Measurements from ENCODE around the gene TUBAL3.

GRCh38 chr10:5354068-5354467 lies 50.6 kb downstream of the TUBAL3 start:
- TF ChIP-seq, protein P1, sequence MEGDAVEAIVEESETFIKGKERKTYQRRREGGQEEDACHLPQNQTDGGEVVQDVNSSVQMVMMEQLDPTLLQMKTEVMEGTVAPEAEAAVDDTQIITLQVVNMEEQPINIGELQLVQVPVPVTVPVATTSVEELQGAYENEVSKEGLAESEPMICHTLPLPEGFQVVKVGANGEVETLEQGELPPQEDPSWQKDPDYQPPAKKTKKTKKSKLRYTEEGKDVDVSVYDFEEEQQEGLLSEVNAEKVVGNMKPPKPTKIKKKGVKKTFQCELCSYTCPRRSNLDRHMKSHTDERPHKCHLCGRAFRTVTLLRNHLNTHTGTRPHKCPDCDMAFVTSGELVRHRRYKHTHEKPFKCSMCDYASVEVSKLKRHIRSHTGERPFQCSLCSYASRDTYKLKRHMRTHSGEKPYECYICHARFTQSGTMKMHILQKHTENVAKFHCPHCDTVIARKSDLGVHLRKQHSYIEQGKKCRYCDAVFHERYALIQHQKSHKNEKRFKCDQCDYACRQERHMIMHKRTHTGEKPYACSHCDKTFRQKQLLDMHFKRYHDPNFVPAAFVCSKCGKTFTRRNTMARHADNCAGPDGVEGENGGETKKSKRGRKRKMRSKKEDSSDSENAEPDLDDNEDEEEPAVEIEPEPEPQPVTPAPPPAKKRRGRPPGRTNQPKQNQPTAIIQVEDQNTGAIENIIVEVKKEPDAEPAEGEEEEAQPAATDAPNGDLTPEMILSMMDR (IDR thresholded peaks at IDR 0.05): no peak
- no peak for TF ChIP-seq ZFX (IDR thresholded peaks at IDR 0.05; ENCODE audit: borderline replicate concordance)

Measured in 22Rv1 (cell line).